HG03520 (cell line): ENCODE measurements around the gene MRPS18B.
A peak's percentile ranks its signal among the peaks of the same experiment; 100 is the strongest.

Experiments
- ATAC-seq: cut with Tn5 transposase; IDR thresholded peaks from one replicate; pipeline ENCODE4 v1.9.1; 2021; ENCODE audit warnings: mild to moderate bottlenecking, moderate library complexity; ENCODE audit not compliant: unreplicated experiment

MRPS18B gene

DNA sequence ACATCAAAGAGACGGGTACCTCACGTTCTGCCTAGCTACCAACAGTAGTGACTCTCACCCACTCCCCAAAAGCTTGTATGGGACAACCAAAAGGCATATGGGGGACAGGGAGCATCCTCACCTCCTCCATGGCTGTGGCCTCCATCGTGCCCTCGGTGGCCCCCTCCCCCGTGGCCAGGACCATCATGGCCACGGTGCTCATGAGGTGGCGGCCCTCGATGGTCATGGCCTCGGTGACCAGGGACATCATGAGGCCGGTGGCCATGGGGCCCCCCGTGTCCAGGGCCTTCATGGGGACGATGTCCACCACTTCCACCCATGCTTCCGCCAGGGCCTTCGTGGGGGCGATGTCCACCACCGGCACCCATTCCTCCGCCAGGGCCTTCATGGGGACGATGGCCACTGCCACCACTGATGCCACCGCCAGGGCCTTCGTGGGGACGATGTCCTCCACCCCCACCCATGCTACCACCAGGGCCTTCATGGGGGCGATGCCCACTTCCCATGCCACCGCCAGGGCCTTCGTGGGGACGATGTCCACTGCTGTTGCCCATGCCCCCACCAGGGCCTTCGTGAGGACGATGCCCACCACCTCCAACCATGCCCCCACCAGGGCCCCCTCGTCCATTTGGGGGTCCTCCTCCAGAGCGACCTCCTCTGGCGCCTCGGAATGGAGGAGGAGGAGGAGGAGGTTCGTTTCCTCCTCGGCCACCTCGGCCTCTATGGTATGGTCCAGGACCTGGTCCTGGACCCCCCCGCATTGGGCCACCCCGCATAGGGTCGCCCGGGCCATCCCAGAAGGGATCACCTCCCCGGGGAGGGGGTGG is 15.6 kb upstream of the MRPS18B start:
- ATAC-seq, result no peak

DNA sequence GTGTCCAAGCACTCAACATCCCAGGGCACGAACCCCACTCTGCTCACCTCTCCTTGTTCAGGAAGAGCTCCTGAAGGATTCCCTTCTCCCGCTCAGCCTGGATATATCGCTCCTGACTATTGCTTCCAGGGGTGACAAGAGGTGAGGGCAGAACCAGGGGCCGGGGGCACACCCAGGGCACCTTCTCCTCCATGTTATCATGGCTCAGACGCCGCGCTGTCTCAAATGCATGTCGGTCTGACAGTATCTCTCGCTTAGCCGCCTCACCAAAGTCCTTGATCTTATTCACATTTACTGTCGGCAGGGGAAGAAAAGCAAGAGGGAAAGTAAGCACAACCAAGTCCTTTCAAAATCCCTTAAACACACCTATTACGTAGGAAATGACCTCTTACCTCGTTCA is 13.7 kb upstream of the MRPS18B start:
- ATAC-seq, result no peak

DNA sequence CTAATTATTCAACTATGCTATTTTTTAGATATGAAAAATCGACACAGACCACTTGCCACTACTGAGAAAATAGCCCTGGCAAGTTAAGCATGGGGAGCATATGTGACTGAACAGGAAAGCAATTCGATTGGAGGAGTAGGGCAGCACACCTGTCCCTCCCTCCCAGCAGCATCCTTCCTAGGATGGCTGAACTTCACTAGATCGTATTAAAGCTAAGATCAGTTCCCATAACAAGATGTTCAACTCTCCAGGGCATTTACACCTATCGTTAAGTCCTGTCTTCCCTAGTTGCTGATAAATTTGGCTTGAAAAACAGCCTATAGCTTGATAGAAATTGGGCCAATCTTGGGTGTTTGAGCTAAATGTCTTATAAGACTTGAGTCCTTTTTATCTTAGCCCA is 7.6 kb upstream of the MRPS18B start:
- no peak for ATAC-seq

DNA sequence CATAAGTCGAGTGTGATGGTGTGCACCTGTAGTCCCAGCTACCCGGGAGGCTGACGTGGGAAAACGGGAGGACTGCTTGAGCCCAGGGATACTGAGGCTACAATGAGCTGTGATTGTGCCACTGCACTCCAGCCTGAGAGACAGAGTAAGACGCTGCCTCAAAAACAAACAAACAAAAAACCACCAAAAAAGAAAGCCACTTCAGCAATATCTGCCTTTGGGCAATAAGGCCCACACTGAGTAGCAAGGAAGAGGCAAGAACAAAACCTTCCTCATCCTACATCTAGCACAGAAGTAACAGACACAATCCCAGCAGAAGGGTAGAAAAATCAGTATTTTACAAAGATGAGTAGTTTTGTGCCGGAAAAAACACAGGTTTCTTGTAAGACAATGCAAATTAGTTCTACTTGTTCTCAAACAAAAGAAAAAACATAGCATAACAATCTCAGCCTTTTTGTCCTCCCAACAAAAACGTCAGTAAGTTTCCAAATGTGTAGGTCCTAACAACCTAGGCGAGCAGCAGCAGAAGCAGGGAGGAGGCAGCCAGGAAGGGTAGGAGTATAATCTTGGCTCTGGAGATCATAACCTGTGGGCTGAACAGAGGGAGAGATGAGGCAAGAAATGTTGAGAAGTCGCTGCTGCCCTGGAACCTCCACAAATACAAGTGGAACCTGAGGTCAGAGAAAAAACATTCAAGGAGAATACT is 6.3 kb upstream of the MRPS18B start:
- ATAC-seq, result no peak

DNA sequence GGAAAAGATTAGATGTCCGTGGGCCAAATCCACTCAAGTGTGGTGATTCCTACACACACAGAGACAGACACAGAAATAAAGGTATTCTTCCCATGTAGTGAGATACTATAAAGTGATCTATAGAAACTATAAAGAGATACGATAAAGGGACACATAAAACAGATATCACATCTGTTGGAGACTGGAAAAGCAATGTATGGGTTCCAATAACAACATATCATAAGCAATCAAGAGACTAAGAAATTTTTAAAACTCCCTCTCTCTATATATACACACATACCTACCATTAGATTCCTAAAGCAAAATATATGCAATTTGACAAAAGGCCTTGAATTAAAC is 5.8 kb upstream of the MRPS18B start:
- no peak for ATAC-seq

DNA sequence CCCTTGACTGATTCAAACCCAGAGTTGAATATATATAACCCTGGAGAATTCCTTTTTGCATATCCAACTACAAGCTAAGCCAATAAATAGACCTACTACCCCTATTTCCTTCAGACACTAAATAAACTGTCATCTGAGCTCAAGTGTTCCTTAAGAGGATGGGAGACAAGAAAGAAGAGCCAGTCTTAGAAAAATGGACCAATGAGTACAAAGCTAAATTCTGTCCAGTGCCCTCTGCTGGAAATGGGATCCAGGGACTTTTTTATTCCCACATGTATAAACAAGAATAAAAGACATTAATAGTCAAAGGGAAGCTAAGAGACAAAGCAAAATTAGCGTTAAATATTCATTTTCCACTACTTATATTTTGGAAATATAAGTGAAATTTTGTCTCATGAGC is 5.4 kb upstream of the MRPS18B start:
- no peak for ATAC-seq

DNA sequence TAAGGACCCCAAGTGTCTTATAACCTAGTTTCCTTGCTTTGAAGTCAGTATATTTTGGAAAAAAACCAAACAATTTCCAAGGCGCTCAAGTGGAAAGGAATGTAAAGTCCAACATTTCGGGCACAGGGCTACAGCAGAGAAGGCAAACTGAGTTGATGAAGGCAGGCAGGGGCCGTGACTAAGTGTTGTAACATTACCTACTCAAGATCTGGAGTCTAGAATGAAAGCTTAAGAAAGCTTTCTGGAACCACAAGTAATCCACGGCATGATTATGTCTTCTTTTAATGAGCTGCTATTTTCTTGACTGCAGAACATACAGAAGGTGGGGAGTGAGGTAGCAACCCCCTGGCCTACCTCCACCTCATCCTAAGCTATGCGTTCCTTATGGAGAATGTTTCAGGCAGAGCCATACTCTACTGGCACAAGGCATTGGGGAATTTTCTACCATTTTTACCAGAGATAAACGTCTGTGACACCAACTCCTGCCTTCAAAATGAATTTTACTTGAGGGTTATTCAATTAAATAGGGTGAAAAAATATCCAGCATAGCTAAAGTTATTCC is 4.9 kb upstream of the MRPS18B start:
- no peak for ATAC-seq

DNA sequence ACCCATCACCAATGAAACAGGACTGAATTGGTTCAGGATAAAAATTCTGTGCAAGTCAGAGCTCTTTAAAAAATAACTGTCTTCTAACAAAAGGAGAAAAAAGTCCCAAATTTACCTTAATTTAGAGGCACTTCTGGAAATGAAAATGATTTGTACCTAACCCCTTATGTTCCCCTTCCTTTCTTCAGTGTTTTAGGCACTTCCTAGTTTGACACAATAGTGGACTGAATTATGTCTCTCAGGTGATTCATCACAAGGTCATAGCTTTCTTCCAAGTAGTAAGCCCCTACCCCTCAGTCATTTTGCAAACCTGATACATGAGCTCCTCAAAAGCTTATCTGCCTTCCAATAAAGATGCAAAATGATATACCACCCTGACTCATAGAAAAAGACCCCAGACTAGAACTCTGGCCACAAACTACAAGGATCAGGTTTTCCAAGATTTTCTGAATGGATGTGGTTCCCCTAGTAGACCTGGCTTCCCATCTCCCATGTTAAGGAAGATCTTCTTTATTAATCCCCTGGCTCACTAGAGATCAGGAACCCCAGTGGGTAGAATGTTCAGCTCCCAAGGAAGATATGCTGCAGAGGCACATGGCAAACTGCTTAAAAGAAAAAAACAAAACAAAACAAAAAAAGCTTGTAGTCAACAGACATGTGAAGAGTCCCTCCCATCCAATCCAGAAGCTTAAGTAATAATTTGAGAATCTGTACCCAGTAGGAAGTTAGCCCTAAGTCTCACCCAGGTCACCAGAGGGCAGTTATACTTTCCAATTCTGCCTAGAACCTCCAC is 4.2 kb upstream of the MRPS18B start:
- ATAC-seq, result no peak

DNA sequence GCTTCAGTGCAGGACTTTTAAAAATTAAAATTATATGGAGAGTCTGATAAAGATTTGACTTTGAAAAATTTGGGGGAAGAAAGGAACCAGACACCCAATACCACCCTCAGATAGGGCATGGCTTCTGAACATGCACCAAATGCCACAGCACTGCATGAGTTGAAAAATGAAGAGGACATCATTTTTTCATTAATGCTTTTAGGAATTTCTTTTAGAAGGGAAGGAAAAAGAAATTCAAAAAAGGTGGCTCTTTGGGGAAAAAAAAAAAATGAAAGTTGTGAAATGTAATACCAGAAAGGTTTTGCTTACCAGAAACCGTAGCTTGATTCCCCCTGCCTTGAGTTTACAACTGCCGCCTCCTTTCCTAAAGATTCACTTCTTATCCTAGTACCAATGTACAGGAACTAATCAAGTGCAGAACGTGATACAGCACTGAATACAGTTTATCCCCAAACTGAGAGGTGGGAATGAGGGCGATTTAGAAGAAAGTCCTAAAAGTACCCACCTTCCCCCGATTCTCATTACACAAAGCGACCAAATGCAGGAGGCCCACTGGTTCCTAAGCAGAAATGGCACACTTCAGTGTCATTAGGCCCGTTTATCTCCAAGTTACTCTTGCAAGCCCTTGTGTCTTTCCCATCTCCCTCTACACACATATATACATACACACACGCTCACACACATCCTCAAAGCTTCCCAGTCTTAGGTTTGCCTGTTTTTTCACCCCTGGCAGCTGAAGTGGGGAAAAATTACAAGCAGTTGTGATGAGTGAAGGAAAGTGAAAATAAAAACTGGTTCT is 3.4 kb upstream of the MRPS18B start:
- no peak for ATAC-seq

DNA sequence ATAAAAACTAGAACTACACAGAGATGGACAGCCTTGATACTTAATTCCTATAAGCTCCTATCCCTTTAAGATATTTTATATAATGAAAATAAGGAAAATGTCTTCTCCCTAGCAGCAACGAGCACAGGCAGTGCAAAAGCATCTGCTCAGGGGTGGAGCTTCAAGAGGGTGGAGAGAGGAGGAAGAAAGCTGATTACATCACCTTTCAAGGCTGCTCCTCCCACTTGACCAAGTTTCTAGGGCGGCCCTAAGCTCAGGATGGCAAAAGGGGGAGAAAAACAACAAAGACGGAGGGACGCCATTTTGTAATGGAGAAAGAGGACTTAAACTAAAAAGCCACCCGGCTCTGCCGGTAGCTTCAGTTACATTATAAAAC is 2.8 kb upstream of the MRPS18B start:
- peak; percentile 30 for ATAC-seq

DNA sequence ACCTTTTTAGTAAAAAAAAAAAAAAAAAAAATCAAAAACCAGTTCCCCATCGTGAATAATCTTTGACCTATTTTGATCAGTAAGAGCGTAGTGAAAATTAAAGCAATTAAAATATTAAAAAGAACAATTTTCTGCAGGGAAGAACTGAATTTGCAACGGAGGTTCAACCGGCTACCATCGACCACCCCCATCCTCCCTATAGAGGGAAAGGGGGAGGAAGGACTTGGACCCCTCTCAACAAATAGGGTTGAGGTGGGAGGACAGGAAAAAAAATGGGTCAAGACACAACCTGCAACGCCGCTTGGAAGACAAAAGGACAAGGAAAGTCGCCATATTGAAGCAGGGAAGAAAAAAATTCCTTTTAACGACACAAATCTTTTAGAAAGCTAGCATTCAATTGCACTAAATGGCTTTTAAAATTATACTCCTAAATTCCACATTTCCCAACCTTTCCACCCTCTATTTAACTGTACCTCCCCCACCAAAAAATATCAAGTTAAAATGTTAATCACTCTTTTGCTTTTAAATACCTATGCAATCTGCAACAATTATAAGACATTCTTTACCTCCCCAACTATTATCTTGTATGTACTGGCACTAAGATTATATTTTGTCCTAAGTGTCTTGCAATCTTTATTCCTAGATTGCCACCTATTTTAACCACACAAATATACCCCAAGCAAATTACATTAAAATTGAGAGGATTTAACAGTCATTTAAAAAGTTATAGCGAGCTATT is 2.3 kb upstream of the MRPS18B start:
- no peak for ATAC-seq

DNA sequence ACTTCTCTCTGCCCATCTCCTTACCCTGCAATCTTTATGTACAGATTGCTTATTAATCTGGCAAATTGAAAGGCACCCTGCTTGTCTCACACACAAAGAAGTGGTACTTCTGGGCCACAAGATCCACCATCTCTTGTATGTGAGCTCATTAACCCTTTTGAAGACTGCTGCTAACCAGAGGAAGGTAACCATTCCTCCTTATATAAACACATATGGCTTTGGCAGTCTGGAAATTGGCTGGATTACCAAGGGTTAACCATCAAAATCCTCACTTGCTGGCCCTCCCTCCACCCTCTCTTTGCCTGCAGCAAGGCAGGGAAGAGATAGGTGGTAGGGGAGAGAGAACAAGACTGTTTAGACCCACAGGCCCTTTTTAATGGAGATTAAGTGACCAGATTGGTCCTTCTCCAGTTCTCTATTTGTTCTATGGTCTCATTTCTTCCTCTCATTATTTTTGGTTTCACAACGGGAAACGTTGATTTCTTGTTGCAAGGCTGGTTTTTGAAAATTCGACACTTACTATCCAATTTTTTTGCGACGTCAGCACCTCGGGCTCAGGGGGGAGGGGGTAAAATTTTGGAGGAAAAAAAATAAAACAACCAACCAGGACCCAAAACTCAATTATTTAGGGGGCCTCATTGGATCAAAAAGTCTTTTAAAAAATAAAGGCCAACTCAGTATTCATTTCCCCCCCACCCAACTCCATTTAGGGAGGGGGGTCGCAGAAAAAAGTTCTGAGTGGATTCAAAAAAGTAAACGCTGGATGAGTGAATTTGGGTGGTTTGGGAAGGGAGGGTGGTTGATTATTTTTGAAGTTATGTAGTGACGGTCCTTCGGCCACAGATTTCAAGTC is 1.5 kb upstream of the MRPS18B start:
- no peak for ATAC-seq

DNA sequence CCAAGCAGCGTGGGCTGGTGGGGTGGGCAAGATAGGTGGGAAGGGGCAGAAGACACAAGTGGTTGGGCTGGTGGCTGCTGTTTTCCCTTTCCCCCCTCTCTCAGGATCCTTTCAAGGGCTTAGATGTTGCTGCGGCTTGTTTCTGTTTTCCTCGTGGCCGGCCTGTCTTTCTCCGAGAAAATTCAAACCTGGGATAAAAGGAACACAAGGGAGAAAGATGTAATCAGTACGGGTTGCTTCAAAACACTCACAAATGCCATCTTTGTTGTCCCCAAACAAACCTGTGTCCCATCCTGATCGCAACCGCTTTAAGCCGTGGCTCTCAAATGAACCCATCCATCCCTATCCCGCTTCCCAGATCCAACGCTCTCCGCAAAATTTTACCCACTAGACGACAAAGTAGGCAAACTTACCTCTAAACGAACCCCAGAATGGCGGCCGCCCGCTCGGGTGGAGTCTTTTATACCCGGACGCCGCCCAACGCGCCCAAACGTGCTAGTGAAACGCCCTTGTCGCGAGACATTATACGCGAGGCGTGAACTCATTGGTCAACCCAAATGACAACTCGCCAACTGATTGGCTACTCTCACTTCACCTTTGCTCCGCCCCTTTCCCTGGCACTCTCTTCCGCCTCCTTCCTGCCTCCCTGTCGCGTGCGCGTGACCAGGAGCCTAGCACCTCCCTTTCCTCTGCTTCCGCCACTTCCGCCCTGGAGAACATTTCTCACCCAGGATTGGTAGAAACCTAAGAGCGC is 652 bp upstream of the MRPS18B start, which contains the start of gene PPP1R10:
Gene PPP1R10, minus strand, starts transcription at position 433 of the 754 bp plus-strand sequence. CDS start 7,299 bp downstream, outside the sequence.
- peak; percentile 77 for ATAC-seq

DNA sequence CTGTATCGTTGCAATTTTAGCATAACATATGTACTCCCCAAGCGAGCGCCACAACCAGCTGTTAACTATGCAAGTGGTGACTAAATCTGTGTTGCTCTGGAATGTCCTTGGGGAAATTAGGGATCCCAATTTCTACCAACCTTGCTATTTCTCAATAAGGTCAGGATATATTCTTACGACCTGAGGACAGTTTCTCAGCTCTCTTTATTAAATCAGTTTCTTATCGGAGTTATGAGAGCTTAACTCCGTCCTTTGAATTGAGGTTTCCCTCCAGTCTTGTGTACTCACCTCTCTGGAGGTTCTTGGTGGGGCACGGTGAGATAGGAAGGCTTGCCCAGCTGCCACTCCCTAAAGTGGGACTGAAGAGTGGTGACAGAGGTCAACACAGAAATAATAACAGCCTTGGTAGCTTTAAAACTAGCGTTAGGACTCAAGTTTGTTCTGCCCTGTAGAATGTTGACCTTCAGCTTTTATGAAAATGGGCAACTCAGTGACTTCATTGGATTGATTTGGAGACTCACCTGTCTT is 694 bp downstream of the MRPS18B start:
- no peak for ATAC-seq

DNA sequence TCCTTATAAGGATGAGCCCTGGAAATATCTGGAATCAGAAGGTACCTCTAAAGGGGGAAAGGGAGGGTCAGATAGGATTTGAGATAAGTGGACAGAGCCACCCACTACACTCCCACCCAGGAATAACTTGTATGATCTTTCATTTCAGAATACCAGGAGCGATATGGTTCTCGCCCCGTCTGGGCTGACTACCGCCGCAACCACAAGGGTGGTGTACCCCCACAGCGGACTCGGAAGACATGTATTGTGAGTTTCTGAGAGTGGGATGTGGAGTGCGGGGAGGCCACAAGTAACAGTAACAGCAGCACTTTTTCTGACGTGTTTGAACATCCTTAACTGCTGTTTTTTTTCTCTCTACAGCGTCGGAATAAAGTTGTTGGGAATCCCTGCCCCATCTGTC is 1.9 kb downstream of the MRPS18B start:
- no peak for ATAC-seq

DNA sequence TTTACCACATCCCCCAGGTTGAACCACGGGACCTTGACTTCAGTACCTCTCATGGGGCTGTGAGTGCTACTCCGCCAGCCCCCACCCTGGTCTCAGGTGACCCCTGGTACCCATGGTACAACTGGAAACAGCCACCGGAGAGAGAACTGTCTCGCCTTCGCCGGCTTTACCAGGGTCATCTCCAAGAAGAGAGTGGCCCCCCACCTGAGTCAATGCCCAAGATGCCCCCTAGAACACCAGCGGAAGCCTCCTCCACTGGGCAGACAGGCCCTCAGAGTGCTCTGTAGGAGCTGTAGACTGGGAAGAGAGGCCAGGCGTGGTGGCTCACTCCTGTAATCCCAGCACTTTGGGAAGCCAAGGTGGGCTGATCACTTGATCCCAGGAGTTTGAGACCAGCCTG is 7.9 kb downstream of the MRPS18B start:
- no peak for ATAC-seq

DNA sequence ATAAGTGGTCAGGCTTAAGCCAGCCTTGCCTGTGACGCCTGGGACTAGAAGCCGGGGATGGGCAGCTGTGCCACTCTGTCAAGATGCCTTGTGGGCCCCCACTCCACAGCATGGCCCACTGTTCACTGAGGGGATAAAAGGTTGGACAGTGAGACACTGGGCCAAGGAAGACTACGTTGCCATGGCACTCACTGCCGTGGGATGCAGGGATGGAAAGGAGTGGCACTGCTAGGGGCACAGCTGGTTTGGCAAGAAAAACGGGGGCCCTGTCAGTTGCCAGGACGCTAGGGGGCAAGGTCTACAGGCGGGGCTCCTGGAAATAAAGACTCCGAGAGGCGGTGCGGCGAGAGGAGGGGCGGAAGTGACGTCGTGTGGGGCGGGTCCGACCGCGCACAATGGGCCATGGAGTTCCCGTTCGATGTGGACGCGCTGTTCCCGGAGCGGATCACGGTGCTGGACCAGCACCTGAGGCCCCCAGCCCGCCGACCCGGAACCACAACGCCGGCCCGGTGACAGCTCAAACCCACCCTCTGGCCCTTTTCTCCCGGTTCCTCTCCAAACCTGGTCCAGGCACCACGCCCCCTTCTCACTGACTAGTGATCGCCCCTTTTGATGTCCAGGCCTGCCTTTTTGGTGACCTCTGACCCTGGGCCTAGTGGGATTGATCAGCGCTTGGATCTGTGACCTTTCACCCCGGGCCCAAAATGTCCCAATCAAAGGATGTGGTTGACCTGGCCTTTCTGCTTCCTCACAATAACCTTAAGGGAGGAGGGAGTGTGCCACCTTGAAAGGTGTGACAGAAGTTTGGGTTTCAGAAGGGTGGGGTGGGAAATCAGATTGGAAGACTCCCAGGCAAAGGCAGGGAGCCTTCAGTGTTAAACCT is 9.1 kb downstream of the MRPS18B start, which contains the start of gene ATAT1:
Gene ATAT1, plus strand, starts transcription at position 391 of the 883 bp plus-strand sequence.
- peak; percentile 75 for ATAC-seq
